GM13976 (cell line): ENCODE results near the gene TIAM2.
"Not testable (repeated sequence)": the region's sequence is repeated elsewhere in the genome, so short reads cannot be mapped to it uniquely, and the experiment has no call there.

Source experiments
- DNase-seq: peaks from one replicate; pipeline ENCODE4 v3.0.0; 2012; ENCODE audit warnings: low spot score
- CTCF ChIP-seq: IDR thresholded peaks from 2 replicates; pipeline ENCODE4 v1.5.1; 2012; ENCODE audit warnings: borderline replicate concordance, mild to moderate bottlenecking; ENCODE audit not compliant: insufficient read depth; ENCODE audit errors: extremely low read depth, missing control alignments, control extremely low read depth
- in situ Hi-C: fragments of 300-500 bp; cut with MboI; formaldehyde crosslinking; loops from one replicate; pipeline ENCODE4 v1.12.0; 2022; ENCODE audit warnings: low sequenced_read_pairs, mixed read lengths, inconsistent platforms; ENCODE audit not compliant: unreplicated experiment

Gene TIAM2

GRCh38 chr6:155008625-155009024, 13.5 kb downstream of the TIAM2 start:
- no peak for TF ChIP-seq CTCF
- in situ Hi-C loops, result no loop called here
- DNase-seq, result no peak

GRCh38 chr6:155010940-155011339, 15.8 kb downstream of the TIAM2 start:
- in situ Hi-C loops, result no loop called here
- DNase-seq, result no peak
- TF ChIP-seq CTCF, result no peak

GRCh38 chr6:155011809-155012291, 16.7 kb downstream of the TIAM2 start:
- no peak for TF ChIP-seq CTCF
- DNase-seq, result no peak
- in situ Hi-C loops, result no loop called here

GRCh38 chr6:155013457-155013876, 18.4 kb downstream of the TIAM2 start:
- no peak for TF ChIP-seq CTCF
- in situ Hi-C loops, result no loop called here
- no peak for DNase-seq

- in situ Hi-C loops, result no loop called here
- TF ChIP-seq CTCF, result no peak
- DNase-seq, result no peak
Measured at GRCh38 chr6:155014137-155014536, 19.0 kb downstream of the TIAM2 start.

- in situ Hi-C loops, result no loop called here
- no peak for TF ChIP-seq CTCF
- DNase-seq, result no peak
Measured at GRCh38 chr6:155014670-155015300, 19.7 kb downstream of the TIAM2 start.

GRCh38 chr6:155018415-155018814, 23.3 kb downstream of the TIAM2 start:
- in situ Hi-C loops, DNase-seq: not testable (repeated sequence)
